MG63 (cell line): Measurements from ENCODE around the gene TAP1. TPM values are rescaled to one million over a fixed set of nuclear protein-coding genes. Genes with fewer than 3 reads are reported as not detected.
"Not testable (repeated sequence)": the region's sequence is repeated elsewhere in the genome, so short reads cannot be mapped to it uniquely, and the experiment has no call there.

Experiments used
- DNase-seq: peaks from one replicate; pipeline ENCODE4 v3.0.0-alpha.2; 2020
- H3K27me3 ChIP-seq: fragments of 250-450 bp; sonication (Bioruptor Pico); 2 replicates; pipeline ENCODE4 v1.5.1; 2020; ENCODE audit warnings: mild to moderate bottlenecking, moderate library complexity
- H3K36me3 ChIP-seq: fragments of 250-450 bp; sonication (Bioruptor Pico); 2 replicates; pipeline ENCODE4 v1.5.1; 2020; ENCODE audit warnings: mild to moderate bottlenecking, moderate library complexity
- H3K4me3 ChIP-seq: fragments of 250-450 bp; sonication (Bioruptor Pico); 2 replicates; pipeline ENCODE4 v1.5.1; 2020; ENCODE audit warnings: mild to moderate bottlenecking, moderate library complexity
- H3K9me3 ChIP-seq: fragments of 250-450 bp; sonication (Bioruptor Pico); 2 replicates; pipeline ENCODE4 v1.5.1; 2020; ENCODE audit warnings: mild to moderate bottlenecking, moderate library complexity
- total RNA-seq: library from RNA; depleted of rRNA; stranded (reverse); fragments of >200 nt; shearing (Covaris generic); gene quantifications from 2 replicates; pipeline ENCODE4 v1.2.3, GENCODE V29; 2014; ENCODE audit warnings: low replicate concordance

The TAP1 gene
- total RNA-seq, 1 experiment from 2014 or later, result 115 TPM

DNA sequence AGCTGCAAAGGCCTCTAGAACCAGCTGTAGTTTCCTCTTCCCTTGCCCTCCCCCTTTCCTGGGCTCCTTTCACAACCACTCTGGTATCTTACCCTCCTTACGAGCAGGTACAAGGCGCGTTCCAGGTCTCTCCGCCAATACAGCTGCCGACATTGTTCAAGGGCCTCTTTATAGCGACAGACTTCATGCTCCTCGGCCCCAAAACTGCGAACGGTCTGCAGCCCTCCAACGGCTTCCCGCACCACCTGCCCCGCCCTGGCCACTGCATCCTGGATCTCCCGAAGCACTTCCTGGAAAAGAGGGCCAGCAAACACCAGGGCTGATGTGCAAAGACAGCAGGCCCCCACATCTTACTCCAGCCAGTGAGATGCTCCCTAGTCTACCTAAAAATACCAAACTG is 21.0 kb downstream of the TAP1 start:
- Histone ChIP-seq H3K4me3 (no peak overlapping the region), H3K36me3 (peaks cover 96% of the 10 kb centered on the region), H3K27me3 (no peaks in the 10 kb centered on the region), H3K9me3 (no peaks in the 10 kb centered on the region)
- no peak for DNase-seq

DNA sequence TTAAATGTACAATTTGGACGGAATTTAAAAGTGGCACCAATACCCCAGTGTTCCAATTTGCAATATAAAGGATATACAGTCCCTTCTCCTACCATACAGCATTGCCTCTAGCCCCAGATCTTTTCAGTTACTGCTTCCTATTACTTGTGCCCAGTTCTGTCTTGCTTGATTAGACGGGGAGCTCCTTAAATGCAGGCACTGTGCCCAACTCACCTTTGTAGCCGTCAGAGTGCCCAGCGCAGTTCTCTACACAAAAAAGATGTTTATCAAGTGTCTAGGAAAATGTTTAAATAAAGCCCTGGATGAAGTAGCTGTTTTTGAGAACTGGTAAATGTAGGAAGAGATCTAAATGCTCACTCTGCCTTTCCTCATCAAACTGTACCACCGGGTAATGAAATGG is 22.6 kb downstream of the TAP1 start:
- peaks cover 90% of the 10 kb centered on the region for H3K36me3 ChIP-seq
- H3K27me3 ChIP-seq, result no peaks in the 10 kb centered on the region
- H3K9me3 ChIP-seq, result no peaks in the 10 kb centered on the region
- no peak for DNase-seq
- no peak overlapping the region for H3K4me3 ChIP-seq

DNA sequence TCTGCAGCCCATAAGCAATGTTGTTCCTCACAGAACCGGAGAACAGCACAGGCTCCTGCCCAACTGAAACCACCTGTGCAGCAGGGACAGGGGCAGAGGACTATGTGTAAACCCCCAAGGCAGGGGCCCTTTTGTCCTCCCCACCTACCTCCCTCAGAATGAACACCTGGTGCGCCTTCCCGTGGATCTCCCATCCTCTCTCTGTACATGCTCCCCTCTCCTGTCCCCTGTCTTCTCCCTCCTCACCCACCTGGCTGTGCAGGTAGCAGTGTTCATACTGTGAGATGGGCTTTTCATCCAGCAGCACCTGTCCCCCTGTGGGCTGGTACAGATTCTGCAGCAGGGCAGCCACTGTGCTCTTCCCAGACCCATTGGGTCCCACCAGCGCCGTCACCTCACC is 23.5 kb downstream of the TAP1 start:
- no peak for DNase-seq
- peaks cover 81% of the 10 kb centered on the region for H3K36me3 ChIP-seq
- H3K4me3 ChIP-seq, result no peak overlapping the region
- H3K9me3 ChIP-seq, result no peaks in the 10 kb centered on the region
- H3K27me3 ChIP-seq, result no peaks in the 10 kb centered on the region

DNA sequence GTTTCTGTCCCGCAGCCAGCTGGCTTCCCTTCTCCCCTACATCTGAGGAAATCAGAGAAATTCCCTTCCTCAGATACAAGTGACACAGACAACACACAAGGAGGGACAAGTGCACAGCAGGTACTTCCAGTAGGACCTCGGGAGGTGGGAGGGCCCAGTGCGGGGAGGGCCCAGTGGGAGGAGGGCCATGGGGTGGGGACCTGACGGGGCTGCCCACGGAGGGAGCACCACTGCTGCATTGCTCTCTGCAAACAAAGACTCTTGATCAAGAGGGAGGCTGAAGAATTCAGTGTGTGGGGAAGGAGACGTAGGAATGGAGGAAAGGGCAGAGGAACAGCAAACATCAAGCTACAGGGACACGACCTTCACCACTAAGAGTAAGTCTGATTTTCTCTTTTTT is 24.0 kb downstream of the TAP1 start:
- no peaks in the 10 kb centered on the region for H3K9me3 ChIP-seq
- no peaks in the 10 kb centered on the region for H3K27me3 ChIP-seq
- DNase-seq, result no peak
- H3K36me3 ChIP-seq, result peaks cover 76% of the 10 kb centered on the region
- no peak overlapping the region for H3K4me3 ChIP-seq

DNA sequence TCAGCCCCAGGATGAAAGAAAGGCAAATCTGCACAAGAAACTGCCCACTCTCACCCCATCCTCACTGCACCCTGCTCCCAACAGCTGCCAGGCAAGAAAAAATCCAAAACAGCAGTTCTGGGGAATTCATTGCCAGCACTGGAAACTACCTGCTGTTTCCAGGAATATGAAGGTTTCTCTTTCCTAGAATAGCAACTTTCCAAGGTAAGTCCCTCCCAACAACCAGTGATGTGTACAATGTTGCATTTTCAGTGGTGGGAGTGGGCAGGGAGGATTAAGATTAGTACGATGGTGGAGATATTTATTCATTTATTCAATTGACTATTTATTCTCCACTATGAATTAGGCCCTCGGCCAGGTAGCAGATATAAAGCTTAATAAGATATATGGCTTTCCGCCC is 26.5 kb downstream of the TAP1 start:
- DNase-seq, result no peak
- Histone ChIP-seq H3K9me3 (no peaks in the 10 kb centered on the region), H3K4me3 (no peak overlapping the region), H3K36me3 (peaks cover 53% of the 10 kb centered on the region), H3K27me3 (no peaks in the 10 kb centered on the region)

DNA sequence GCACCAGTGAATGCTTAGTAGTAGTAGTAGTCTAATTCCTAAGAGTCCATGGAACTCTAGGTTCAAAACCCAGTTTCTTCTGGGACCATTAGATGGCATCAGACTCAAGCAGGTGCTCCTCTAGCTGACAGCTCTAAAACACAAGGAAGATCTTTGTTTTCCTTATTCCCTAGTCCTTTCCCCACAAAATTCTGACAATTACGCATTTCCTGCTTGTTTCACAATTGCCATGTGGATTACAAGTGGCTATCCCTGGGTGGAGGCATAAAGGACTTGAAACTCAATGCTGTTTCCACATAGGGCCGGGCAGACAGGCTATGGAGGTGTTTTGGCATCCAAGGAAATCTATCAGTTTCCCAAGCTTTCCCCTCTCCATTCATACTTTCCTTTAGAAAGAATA is 27.5 kb downstream of the TAP1 start:
- no peak for DNase-seq
- Histone ChIP-seq H3K36me3 (peaks cover 42% of the 10 kb centered on the region), H3K4me3 (no peak overlapping the region), H3K27me3 (no peaks in the 10 kb centered on the region), H3K9me3 (no peaks in the 10 kb centered on the region)

DNA sequence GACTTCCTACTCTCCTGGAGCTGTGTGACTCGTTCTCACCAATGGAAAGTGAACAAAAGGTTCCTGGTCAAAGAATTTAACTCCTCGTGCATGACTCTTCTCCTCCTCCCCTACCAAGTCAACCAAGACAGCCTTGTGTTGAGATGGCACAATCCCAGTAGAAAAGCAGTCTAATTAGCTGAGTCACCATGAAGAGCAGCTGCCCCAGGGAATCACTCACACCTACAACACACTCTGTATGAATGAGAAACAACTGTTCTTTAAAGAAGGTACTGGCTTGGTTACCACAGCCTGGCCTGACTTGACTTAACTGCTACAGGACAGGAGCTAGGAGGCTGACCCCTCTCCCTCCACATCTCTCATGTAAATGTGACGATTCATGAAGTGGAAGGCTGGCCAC is 33.8 kb downstream of the TAP1 start:
- H3K36me3 ChIP-seq, result peaks cover 31% of the 10 kb centered on the region
- DNase-seq, result peak; percentile 83
- no peaks in the 10 kb centered on the region for H3K27me3 ChIP-seq
- H3K9me3 ChIP-seq, result no peaks in the 10 kb centered on the region
- no peak overlapping the region for H3K4me3 ChIP-seq

DNA sequence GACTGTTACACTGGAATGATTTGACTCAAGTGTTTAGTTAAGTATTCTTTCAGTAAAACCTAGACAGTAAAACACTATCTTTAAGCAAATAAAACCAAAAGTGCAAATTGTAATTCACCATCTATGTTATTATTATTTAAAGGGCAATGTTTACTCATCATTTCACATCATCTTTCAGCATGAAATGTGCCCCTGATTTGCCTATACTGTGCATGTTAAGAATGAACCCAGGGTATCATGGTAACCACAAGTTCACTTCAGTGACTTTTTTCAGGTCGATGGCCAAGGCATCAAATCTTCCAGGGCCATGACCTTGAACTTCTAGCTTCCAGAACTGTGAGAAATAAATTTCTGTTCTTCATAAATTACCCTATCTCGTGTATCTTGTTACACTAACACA is 34.6 kb downstream of the TAP1 start:
- H3K27me3 ChIP-seq, result no peaks in the 10 kb centered on the region
- no peak for DNase-seq
- peaks cover 37% of the 10 kb centered on the region for H3K36me3 ChIP-seq
- H3K9me3 ChIP-seq, result no peaks in the 10 kb centered on the region
- H3K4me3 ChIP-seq, result no peak overlapping the region

DNA sequence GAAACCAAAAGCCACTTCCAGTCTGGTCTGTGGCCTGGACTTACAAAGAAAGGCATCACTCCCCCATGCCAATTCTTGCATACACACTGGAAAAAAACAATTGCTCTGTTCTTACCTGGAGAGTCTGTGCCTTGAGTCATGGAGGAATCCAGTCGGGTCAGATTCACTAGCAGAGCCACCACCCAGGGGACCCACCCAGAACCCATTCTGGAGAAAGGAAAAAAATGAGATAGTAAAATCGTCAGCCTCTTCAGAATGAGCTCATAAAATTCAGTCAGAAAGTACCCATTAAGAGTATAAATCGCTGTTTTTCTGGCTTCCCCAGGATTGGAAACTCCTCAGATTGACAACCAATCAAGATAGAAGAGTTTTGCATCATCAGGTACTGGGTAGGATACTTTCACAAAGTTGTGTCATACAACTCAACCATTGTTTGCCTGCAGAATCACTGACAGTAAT is 36.7 kb downstream of the TAP1 start, which contains the start of gene HLA-DOB:
TSS of gene HLA-DOB (minus strand) at position 257 of the 459 bp plus-strand sequence. CDS start at position 206, 51 bp downstream.
- no peak within 1 kb of the TSS for H3K4me3 ChIP-seq
- H3K36me3 ChIP-seq, result peaks cover 43% of the 10 kb centered on the region
- no peaks in the 10 kb centered on the region for H3K9me3 ChIP-seq
- no peak for DNase-seq
- H3K27me3 ChIP-seq, result no peaks in the 10 kb centered on the region

DNA sequence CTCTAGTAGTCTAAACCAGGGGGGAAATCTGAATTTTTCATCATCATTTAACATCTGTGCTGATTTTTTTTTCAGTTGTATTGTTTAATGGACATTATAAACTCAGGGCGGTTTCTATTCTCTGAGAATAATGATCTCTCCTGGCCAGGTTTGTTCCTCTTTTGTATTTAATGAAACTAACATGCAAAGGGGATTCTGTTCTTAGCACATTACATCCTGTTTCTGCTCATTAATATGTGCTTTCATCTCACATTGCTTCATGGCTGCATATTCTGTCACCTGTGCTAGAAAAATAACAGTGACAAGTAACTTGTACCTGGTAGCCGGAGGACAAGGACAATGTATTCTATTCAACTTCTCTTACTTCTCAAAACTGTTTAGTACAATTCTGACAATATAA is 37.5 kb downstream of the TAP1 start:
- H3K36me3 ChIP-seq, result peaks cover 43% of the 10 kb centered on the region
- H3K9me3 ChIP-seq, result no peaks in the 10 kb centered on the region
- no peaks in the 10 kb centered on the region for H3K27me3 ChIP-seq
- H3K4me3 ChIP-seq, result no peak overlapping the region
- DNase-seq, result no peak

DNA sequence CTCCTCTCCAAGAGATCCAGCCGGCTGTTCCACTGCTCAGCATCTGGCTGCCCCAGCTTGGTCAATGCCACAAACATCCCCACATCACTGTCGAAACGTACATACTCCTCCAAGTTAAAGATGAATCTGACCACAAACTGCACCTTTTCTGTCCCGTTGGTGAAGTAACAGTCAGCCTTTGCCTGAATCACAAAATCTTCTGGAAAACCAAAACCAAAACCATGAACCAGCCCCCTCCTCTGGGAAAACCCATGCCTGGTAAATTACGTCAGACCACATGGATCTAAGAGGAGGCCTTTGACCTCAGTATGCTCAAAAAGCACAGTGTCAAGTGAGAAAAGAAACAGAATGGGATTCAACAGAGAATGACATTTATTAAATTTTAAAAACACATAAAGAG is 38.4 kb downstream of the TAP1 start:
- Histone ChIP-seq H3K4me3 (no peak overlapping the region), H3K27me3 (no peaks in the 10 kb centered on the region), H3K36me3 (peaks cover 43% of the 10 kb centered on the region), H3K9me3 (no peaks in the 10 kb centered on the region)
- DNase-seq, result no peak

DNA sequence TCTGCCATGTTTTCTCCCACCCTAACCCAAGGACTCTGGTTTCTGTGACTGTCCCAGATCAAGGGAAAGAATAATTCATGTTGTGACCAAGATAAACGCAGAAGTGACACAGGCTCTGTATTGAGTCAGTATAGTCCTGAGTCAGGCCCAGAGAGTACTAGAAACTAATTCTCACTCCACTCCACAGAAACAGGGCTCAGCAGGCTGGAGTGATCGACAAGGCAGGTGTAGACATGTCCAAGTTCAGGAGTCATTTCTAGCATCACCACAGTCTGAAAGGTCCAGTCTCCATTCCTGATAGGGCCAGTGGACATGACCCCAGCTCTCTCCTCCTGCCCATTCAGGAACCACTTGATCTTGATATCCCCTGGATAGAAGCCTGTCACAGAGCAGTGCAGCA is 39.4 kb downstream of the TAP1 start:
- H3K9me3 ChIP-seq, result no peaks in the 10 kb centered on the region
- no peak overlapping the region for H3K4me3 ChIP-seq
- H3K36me3 ChIP-seq, result peaks cover 40% of the 10 kb centered on the region
- DNase-seq, result no peak
- no peaks in the 10 kb centered on the region for H3K27me3 ChIP-seq

DNA sequence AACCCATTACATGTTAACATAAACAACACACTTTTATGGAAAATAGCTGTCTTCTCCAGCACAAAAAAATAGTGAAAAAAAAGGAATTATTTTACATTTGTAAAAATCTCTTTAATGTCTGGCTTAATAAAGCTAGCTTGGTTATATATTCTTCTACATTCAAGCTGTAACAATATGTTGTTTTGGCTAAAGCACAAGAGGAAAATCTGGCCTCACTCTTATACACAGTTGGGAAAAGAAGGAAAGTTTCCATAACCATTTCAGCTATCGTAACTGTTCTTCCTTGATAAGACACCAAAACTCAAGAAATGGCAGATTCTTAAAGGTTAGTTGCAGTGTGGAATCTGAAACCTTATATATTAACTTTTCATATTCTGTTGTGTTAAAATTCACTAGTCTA is 44.3 kb downstream of the TAP1 start:
- Histone ChIP-seq H3K36me3 (peaks cover 9% of the 10 kb centered on the region), H3K27me3 (0 out of 2 replicates have a peak, but pooled peaks cover 3% of the 10 kb centered on the region), H3K4me3 (no peak overlapping the region), H3K9me3 (peaks cover 6% of the 10 kb centered on the region; the same call in 1 of the 2 replicates)
- DNase-seq, result no peak

DNA sequence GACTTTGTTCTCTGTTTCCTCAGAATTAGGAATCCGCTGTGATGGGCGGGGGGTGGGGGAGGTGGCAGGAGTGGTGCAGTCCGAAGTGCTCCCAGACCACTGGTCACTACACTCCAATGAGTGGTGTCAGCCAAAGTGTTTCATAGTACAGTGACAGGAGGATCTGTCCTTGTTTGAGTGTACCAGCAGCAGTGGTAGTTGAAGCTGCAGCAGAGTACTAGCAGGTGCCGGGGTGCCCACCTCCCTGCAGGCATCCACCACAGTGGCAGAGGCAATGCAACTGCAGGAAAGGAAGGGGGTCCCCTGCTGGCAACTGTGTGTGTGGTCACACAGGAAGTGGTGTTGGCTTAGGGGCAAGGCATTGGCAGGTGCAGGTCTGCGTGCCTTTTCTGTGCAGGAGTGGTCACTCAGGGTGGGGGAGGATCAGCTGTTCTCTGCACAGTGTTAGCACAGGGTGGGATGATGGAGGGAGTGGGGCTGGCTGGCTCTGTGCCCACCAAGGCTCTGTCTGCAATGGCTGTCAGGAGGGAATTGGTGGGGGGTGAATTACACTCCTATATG is 46.4 kb downstream of the TAP1 start:
- Histone ChIP-seq H3K27me3 (0 out of 2 replicates have a peak, but pooled peaks cover 3% of the 10 kb centered on the region), H3K36me3 (no peaks in the 10 kb centered on the region), H3K9me3 (peaks cover 6% of the 10 kb centered on the region; the same call in 1 of the 2 replicates), H3K4me3 (no peak overlapping the region)
- no peak for DNase-seq

DNA sequence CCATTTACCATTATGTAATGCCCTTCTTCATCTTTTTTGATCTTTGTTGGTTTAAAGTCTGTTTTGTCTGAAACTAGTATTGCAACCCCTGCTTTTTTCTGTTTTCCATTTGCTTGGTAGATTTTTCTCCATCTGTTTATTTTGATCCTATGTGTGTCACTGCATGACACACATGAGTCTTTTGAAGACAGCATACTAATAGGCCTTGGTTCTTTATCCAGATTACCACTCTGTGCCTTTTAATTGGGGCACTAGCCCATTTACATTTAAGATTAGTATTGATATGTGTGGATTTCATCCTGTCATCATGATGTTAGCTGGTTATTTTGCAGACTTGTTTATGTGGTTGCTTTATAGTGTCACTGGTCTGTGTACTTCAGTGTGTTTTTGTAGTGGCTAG is 48.1 kb downstream of the TAP1 start:
- not testable (repeated sequence) for H3K36me3 ChIP-seq, H3K4me3 ChIP-seq, DNase-seq, H3K9me3 ChIP-seq
- peaks cover 13% of the 10 kb centered on the region for H3K27me3 ChIP-seq

DNA sequence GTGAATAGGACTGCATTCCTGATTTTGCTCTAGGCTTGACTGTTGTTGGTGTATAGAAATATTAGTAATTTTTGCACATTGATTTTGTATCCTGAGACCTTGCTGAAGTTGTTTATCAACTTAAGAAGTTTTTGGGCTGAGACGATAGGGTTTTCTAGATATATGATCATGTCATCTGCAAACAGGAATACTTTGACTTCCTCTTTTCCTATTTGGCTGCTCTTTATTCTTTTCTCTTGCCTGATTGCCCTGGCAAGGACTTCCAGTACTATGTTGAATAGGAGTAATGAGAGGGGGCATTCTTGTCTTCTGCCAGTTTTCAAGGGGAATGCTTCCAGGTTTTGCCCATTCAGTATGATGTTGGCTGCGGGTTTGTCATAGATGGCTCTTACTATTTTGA is 50.1 kb downstream of the TAP1 start:
- no peak overlapping the region for H3K4me3 ChIP-seq
- no peak for DNase-seq
- H3K9me3 ChIP-seq, result peaks cover 6% of the 10 kb centered on the region; the same call in 1 of the 2 replicates
- peaks cover 13% of the 10 kb centered on the region for H3K27me3 ChIP-seq
- no peaks in the 10 kb centered on the region for H3K36me3 ChIP-seq

DNA sequence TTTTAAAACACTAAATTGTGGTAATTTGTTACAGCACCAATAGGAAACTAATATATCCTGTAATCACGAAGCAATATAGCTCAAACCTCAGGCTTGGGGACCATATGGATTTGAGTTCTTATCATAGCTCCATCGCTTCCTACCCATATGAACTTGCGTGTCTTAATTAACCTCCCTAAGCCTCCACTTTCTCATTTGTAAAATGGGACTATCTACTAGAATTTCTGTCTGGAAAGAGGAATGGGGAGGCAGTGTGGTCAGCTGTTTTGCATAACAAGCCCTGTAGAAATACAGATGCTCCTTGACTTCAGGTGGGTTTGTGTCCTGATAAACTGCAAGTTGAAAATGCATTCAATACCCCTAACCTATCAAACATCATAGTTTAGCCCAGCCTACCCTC is 53.8 kb downstream of the TAP1 start:
- no peak overlapping the region for H3K4me3 ChIP-seq
- no peaks in the 10 kb centered on the region for H3K9me3 ChIP-seq
- H3K27me3 ChIP-seq, result peaks cover 19% of the 10 kb centered on the region
- no peak for DNase-seq
- no peaks in the 10 kb centered on the region for H3K36me3 ChIP-seq

DNA sequence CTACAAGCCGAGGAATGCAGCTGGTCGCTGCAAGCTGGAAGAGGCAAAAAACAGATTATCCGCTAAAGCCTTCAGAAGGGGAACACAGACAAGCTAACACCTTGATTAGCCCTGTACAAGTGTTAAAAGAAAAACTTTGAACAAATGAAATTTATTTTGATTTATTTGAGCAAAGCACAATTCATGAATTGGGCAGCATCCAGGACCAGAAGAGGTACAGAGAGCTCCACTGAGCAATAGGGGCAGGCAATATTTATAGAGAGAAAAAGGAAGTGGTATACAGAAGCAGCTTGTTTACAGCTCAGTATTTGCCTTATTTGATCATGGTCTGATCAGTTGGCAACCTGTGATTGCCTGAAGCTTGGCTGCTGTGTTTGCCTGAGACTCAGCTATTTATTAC is 54.3 kb downstream of the TAP1 start:
- Histone ChIP-seq H3K4me3 (no peak overlapping the region), H3K9me3 (no peaks in the 10 kb centered on the region), H3K27me3 (peaks cover 19% of the 10 kb centered on the region), H3K36me3 (no peaks in the 10 kb centered on the region)
- no peak for DNase-seq
